ENCODE data around the gene SERPINE2. TPM values are rescaled to one million over a fixed set of nuclear protein-coding genes. Genes with fewer than 3 reads are reported as not detected.

The SERPINE2 gene
- total RNA-seq, 4 donors from 2014 or later = 4.9 to 37.4 (median 15.8) TPM

DNA sequence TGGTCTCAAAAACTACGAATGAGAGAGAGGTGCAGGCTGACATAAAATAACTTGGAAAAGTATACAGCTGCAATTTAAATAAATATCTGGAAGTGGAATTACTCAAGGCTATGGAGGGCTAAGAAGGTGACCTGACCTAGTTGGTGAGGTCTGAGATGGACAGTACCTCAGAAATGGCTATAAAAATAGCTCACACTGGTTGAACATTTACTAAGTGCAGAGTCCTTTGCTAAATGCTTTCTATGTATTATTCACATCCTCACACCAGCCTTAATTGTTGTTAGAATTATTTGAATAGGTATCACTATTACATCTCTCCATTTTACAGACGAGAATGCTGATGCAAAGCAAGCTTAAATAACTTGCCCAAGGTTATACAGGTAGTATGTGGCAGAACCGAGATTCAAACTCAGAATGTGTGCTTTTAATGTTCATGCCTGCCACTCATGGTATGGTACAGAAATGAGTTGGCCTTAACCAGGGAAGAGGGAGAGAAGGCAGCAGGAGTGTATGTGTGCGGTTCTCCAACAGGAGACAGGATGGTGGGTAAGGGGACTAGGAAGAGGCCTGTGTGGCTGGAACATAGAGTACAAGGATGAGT lies 44.4 kb downstream of the SERPINE2 start:
- WGBS, 2 donors (ENCODE audit: low coverage in 1 of 2) = 72 to 100% methylated on average over 1 to 4 of the region's 4 CpGs
- Histone ChIP-seq H3K4me3 (no peak overlapping the region), H3K36me3 (no peaks in the 10 kb centered on the region), H3K27ac (no peak overlapping the region), H3K27me3 (no peaks in the 10 kb centered on the region), H3K4me1 (peaks cover 0 to 9% (median 6%) of the 10 kb centered on the region in 4 donors), H3K9me3 (no peaks in the 10 kb centered on the region)
- in situ Hi-C loops (cut with MboI; ENCODE audit: low pct_ligation_motif_present in 1 of 4, low pct_unique_long_range_greater_than_20kb in 1 of 4, low sequenced_read_pairs in 3 of 4) = loop anchor here in 3 of 4 donors (5.0 to 10.0 kb wide), 2 partner anchors 290 to 293 kb away; no protein-coding TSS in a partner anchor
- intact Hi-C loops (cut with DNase I; ENCODE audit: low total_unique reads) = loop anchor here (10.0 kb wide), 1 partner anchor 290 kb away; no protein-coding TSS in a partner anchor
- DNase-seq = no peak
- TF ChIP-seq POLR2A (IDR thresholded peaks at IDR 0.05) (no peak), POLR2AphosphoS5 (IDR thresholded peaks at IDR 0.05) (no peak), EP300 (IDR thresholded peaks at IDR 0.05; ENCODE audit: low read depth) (no peak)
- TF ChIP-seq, protein P1, sequence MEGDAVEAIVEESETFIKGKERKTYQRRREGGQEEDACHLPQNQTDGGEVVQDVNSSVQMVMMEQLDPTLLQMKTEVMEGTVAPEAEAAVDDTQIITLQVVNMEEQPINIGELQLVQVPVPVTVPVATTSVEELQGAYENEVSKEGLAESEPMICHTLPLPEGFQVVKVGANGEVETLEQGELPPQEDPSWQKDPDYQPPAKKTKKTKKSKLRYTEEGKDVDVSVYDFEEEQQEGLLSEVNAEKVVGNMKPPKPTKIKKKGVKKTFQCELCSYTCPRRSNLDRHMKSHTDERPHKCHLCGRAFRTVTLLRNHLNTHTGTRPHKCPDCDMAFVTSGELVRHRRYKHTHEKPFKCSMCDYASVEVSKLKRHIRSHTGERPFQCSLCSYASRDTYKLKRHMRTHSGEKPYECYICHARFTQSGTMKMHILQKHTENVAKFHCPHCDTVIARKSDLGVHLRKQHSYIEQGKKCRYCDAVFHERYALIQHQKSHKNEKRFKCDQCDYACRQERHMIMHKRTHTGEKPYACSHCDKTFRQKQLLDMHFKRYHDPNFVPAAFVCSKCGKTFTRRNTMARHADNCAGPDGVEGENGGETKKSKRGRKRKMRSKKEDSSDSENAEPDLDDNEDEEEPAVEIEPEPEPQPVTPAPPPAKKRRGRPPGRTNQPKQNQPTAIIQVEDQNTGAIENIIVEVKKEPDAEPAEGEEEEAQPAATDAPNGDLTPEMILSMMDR (IDR thresholded peaks at IDR 0.05) = no peak

DNA sequence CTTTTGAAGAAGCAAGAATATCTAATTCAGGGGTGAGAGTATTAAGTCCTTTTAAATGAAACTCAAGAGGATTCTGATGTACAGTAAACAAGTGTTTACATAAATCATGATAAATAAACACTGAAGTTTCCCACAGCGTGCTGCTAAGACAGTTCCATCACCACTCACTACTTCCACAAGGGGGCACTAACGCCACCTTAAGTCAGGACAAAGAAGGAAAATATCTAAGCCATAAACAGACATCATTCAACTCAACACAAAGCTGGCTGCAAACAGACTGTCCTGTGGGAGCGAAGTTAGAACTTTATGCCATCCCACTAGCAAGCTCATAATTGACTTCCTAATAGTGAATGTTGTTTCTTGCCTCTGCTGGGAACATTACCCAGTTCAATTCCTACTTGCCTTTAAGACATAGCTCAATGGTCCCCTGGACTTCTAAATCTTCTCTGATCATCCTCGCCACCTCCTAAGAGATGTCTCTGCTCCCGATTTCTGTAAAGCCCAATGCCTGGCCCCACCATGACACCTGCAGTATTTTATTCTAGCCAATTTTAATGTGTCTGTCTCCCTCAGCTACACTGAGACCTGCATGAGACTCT lies 45.4 kb downstream of the SERPINE2 start:
- no peak overlapping the region for H3K4me3 ChIP-seq
- H3K4me1 ChIP-seq = peaks cover 0 to 9% (median 6%) of the 10 kb centered on the region in 4 donors
- intact Hi-C loops (cut with DNase I; ENCODE audit: low total_unique reads) = loop anchor here (10.0 kb wide), 1 partner anchor 291 kb away; no protein-coding TSS in a partner anchor
- no peak overlapping the region for H3K27ac ChIP-seq
- in situ Hi-C loops (cut with MboI; ENCODE audit: low pct_ligation_motif_present in 1 of 4, low pct_unique_long_range_greater_than_20kb in 1 of 4, low sequenced_read_pairs in 3 of 4) = loop anchor here in 3 of 4 donors (5.0 to 10.0 kb wide), 2 partner anchors 291 to 294 kb away; no protein-coding TSS in a partner anchor
- no peak for TF ChIP-seq POLR2AphosphoS5 (IDR thresholded peaks at IDR 0.05)
- TF ChIP-seq, protein P1 (IDR thresholded peaks at IDR 0.05) = peak; percentile 78 to 87 (median 85)
- peak; percentile 66 for DNase-seq
- no peaks in the 10 kb centered on the region for H3K27me3 ChIP-seq
- 31 to 39% methylated on average over 4 to 5 of the region's 5 CpGs for WGBS, 2 donors (ENCODE audit: low coverage in 1 of 2)
- H3K9me3 ChIP-seq = no peaks in the 10 kb centered on the region
- H3K36me3 ChIP-seq = no peaks in the 10 kb centered on the region

DNA sequence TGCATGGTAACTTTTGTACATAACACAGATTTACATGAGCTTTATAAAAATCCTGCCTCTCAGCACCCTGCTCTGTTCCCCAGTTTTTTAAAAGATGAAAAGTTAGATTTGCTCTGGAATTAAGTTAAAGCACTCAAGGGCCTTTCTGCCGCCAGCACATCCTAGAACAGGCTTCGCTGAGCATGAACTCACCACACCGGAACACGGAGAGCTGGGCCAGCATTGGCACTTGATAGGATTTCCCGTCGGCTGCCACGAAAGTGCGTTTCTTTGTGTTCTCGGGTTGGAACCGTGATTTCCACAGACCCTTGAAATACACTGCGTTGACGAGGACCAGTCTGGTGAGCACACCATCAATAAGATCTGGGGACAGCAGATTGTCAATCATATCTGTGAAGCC lies 47.5 kb downstream of the SERPINE2 start:
- in situ Hi-C loops (cut with MboI; ENCODE audit: low pct_ligation_motif_present in 1 of 4, low pct_unique_long_range_greater_than_20kb in 1 of 4, low sequenced_read_pairs in 3 of 4) (loop anchor here in 3 of 4 donors (5.0 to 10.0 kb wide), 2 partner anchors 293 to 296 kb away; no protein-coding TSS in a partner anchor), intact Hi-C loops (cut with DNase I; ENCODE audit: low total_unique reads) (loop anchor here (10.0 kb wide), 1 partner anchor 293 kb away; no protein-coding TSS in a partner anchor)
- H3K9me3 ChIP-seq = no peaks in the 10 kb centered on the region
- H3K36me3 ChIP-seq = no peaks in the 10 kb centered on the region
- TF ChIP-seq, protein P1 (IDR thresholded peaks at IDR 0.05) = no peak
- TF ChIP-seq EP300 (IDR thresholded peaks at IDR 0.05; ENCODE audit: low read depth) (no peak), POLR2AphosphoS5 (IDR thresholded peaks at IDR 0.05) (no peak), POLR2A (IDR thresholded peaks at IDR 0.05) (no peak)
- no peak overlapping the region for H3K4me3 ChIP-seq
- H3K4me1 ChIP-seq = peaks cover 0 to 9% (median 6%) of the 10 kb centered on the region in 4 donors
- WGBS, 2 donors (ENCODE audit: low coverage in 1 of 2) = 95 to 98% methylated on average over 8 to 12 of the region's 12 CpGs
- no peaks in the 10 kb centered on the region for H3K27me3 ChIP-seq
- no peak overlapping the region for H3K27ac ChIP-seq
- DNase-seq = no peak

DNA sequence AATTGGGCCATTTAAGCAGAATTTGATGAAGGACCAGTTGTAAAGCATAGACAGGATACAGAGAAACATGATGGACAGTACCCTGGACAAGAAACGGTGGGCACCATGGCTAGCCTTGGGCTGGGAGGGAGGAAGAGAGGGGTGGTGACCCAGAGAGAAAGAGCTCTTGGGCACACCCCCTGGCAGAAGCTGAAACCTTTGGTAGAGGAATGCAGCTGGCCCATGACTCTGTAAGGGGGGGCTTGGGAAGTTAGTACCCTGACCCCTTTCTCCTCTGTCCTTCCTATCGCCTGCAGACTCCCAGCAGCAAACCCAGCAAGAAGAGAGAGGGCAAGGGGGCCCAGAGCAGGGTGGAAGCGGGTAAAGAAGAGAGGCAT lies 49.2 kb downstream of the SERPINE2 start:
- no peak for DNase-seq
- H3K9me3 ChIP-seq = no peaks in the 10 kb centered on the region
- no peaks in the 10 kb centered on the region for H3K36me3 ChIP-seq
- H3K27me3 ChIP-seq = no peaks in the 10 kb centered on the region
- H3K27ac ChIP-seq = no peak overlapping the region
- intact Hi-C loops (cut with DNase I; ENCODE audit: low total_unique reads) = loop anchor here (10.0 kb wide), 1 partner anchor 295 kb away; no protein-coding TSS in a partner anchor
- WGBS, 2 donors (ENCODE audit: low coverage in 1 of 2) = 74 to 80% methylated on average over 1 to 3 of the region's 3 CpGs
- TF ChIP-seq, protein P1 (IDR thresholded peaks at IDR 0.05) = no peak
- TF ChIP-seq POLR2AphosphoS5 (IDR thresholded peaks at IDR 0.05) = no peak
- TF ChIP-seq POLR2A (IDR thresholded peaks at IDR 0.05) = no peak
- TF ChIP-seq EP300 (IDR thresholded peaks at IDR 0.05; ENCODE audit: low read depth) = no peak
- in situ Hi-C loops (cut with MboI; ENCODE audit: low pct_ligation_motif_present in 1 of 4, low pct_unique_long_range_greater_than_20kb in 1 of 4, low sequenced_read_pairs in 3 of 4) = loop anchor here (5.0 to 10.0 kb wide), 3 partner anchors 292 to 297 kb away; no protein-coding TSS in a partner anchor
- no peak overlapping the region for H3K4me3 ChIP-seq
- H3K4me1 ChIP-seq = peaks cover 0 to 9% (median 6%) of the 10 kb centered on the region in 4 donors
